Measurements from ENCODE around the gene PPP4R4. TPM values are rescaled to one million over a fixed set of nuclear protein-coding genes. Genes with fewer than 3 reads are reported as not detected.
"Not testable (repeated sequence)": the region's sequence is repeated elsewhere in the genome, so short reads cannot be mapped to it uniquely, and the experiment has no call there.

The PPP4R4 gene
- polyA plus RNA-seq, 3 donors: 0.09 to 0.42 (median 0.19) TPM

- no peak for DNase-seq (ENCODE audit: extremely low read depth in 1 of 11, low read depth in 9 of 11, low spot score in 4 of 11)
Measured at GRCh38 chr14:94291906-94292525, 117.9 kb downstream of the PPP4R4 start.

- no peak for DNase-seq (ENCODE audit: extremely low read depth in 1 of 11, low read depth in 9 of 11, low spot score in 4 of 11)
Measured at GRCh38 chr14:94292526-94292871, 118.4 kb downstream of the PPP4R4 start.

GRCh38 chr14:94292872-94293577 lies 118.9 kb downstream of the PPP4R4 start, which contains the start of gene SERPINA10:
Gene SERPINA10, minus strand, starts transcription at chr14:94293268. Its CDS starts 2,675 bp downstream, at chr14:94290593.
- DNase-seq (ENCODE audit: extremely low read depth in 1 of 11, low read depth in 9 of 11, low spot score in 4 of 11): no peak

- DNase-seq (ENCODE audit: extremely low read depth in 1 of 11, low read depth in 9 of 11, low spot score in 4 of 11): no peak
Measured at GRCh38 chr14:94293578-94293924, 119.4 kb downstream of the PPP4R4 start.

- DNase-seq (ENCODE audit: extremely low read depth in 1 of 11, low read depth in 9 of 11, low spot score in 4 of 11): no peak
Measured at GRCh38 chr14:94295360-94296180, 121.4 kb downstream of the PPP4R4 start.

GRCh38 chr14:94296181-94296545 lies 122.0 kb downstream of the PPP4R4 start:
- DNase-seq (ENCODE audit: extremely low read depth in 1 of 11, low read depth in 9 of 11, low spot score in 4 of 11): not testable (repeated sequence)

GRCh38 chr14:94298130-94298529 lies 124.0 kb downstream of the PPP4R4 start:
- no peak for DNase-seq (ENCODE audit: extremely low read depth in 1 of 11, low read depth in 9 of 11, low spot score in 4 of 11)

GRCh38 chr14:94303111-94303510 lies 129.0 kb downstream of the PPP4R4 start:
- DNase-seq (ENCODE audit: extremely low read depth in 1 of 11, low read depth in 9 of 11, low spot score in 4 of 11): no peak

- no peak for DNase-seq (ENCODE audit: extremely low read depth in 1 of 11, low read depth in 9 of 11, low spot score in 4 of 11)
Measured at GRCh38 chr14:94304243-94304642, 130.1 kb downstream of the PPP4R4 start.

- DNase-seq (ENCODE audit: extremely low read depth in 1 of 11, low read depth in 9 of 11, low spot score in 4 of 11): no peak
Measured at GRCh38 chr14:94305620-94306019, 131.5 kb downstream of the PPP4R4 start.

- DNase-seq (ENCODE audit: extremely low read depth in 1 of 11, low read depth in 9 of 11, low spot score in 4 of 11): no peak
Measured at GRCh38 chr14:94306047-94306978, 132.2 kb downstream of the PPP4R4 start.

GRCh38 chr14:94307410-94307992 lies 133.4 kb downstream of the PPP4R4 start:
- DNase-seq (ENCODE audit: extremely low read depth in 1 of 11, low read depth in 9 of 11, low spot score in 4 of 11): no peak

GRCh38 chr14:94309721-94310120 lies 135.6 kb downstream of the PPP4R4 start:
- no peak for DNase-seq (ENCODE audit: extremely low read depth in 1 of 11, low read depth in 9 of 11, low spot score in 4 of 11)

GRCh38 chr14:94310248-94310647 lies 136.1 kb downstream of the PPP4R4 start:
- DNase-seq (ENCODE audit: extremely low read depth in 1 of 11, low read depth in 9 of 11, low spot score in 4 of 11): no peak

- no peak for DNase-seq (ENCODE audit: extremely low read depth in 1 of 11, low read depth in 9 of 11, low spot score in 4 of 11)
Measured at GRCh38 chr14:94312481-94313246, 138.5 kb downstream of the PPP4R4 start.

- no peak for DNase-seq (ENCODE audit: extremely low read depth in 1 of 11, low read depth in 9 of 11, low spot score in 4 of 11)
Measured at GRCh38 chr14:94313991-94314655, 140.0 kb downstream of the PPP4R4 start.

- DNase-seq (ENCODE audit: extremely low read depth in 1 of 11, low read depth in 9 of 11, low spot score in 4 of 11): no peak
Measured at GRCh38 chr14:94314890-94315289, 140.8 kb downstream of the PPP4R4 start.

GRCh38 chr14:94316692-94317091 lies 142.6 kb downstream of the PPP4R4 start:
- DNase-seq (ENCODE audit: extremely low read depth in 1 of 11, low read depth in 9 of 11, low spot score in 4 of 11): no peak

Data from renal cortex interstitium (tissue), 11 donors.